Measurements from ENCODE around the gene SHROOM1.

- TF ChIP-seq CTCF (IDR thresholded peaks at IDR 0.05; ENCODE audit: poor library complexity, severe bottlenecking) (no peak), REST (IDR thresholded peaks at IDR 0.05; ENCODE audit: borderline replicate concordance) (no peak), EZH2 (IDR thresholded peaks at IDR 0.05; ENCODE audit: borderline replicate concordance, insufficient read depth, low read length, poor library complexity, severe bottlenecking) (no peak), POLR2AphosphoS5 (IDR thresholded peaks at IDR 0.05) (no peak), MXI1 (conservative IDR thresholded peaks at IDR 0.05; ENCODE audit: poor library complexity, severe bottlenecking) (no peak), EP300 (conservative IDR thresholded peaks at IDR 0.05; ENCODE audit: poor library complexity, severe bottlenecking) (no peak), SMC3 (conservative IDR thresholded peaks at IDR 0.05; ENCODE audit: poor library complexity) (no peak), TAF1 (IDR thresholded peaks at IDR 0.05; ENCODE audit: low read depth) (no peak)
These were observed 43.4 kb downstream of the SHROOM1 start for GRCh38 chr5:132787076-132787475.
